ENCODE data around the gene PCED1B. TPM values are rescaled to one million over a fixed set of nuclear protein-coding genes. Genes with fewer than 3 reads are reported as not detected.

The PCED1B gene
- total RNA-seq, 1 experiment from 2014 or later, result 3.3 TPM

- H3K4me3 Mint-ChIP-seq, result no peak overlapping the region
Measured at GRCh38 chr12:47160316-47161244, 81.2 kb downstream of the PCED1B start.

More at GRCh38 chr12:47160316-47161244, 81.2 kb downstream of the PCED1B start:
- H3K9me3 Mint-ChIP-seq, result peaks cover 10 to 13% of the 10 kb centered on the region in 2 experiments
- no peak overlapping the region for H3K27ac ChIP-seq (ENCODE audit: insufficient read length, low read depth, low read length)
- no peaks in the 10 kb centered on the region for H3K9me3 ChIP-seq (ENCODE audit: control insufficient read depth, low read depth, low read length)
- no peaks in the 10 kb centered on the region for H3K79me1 ChIP-seq (ENCODE audit: insufficient read depth, low read depth, low read length, poor library complexity, severe bottlenecking)
- no peak overlapping the region for H4K8ac ChIP-seq (replicated peaks; ENCODE audit: insufficient read length, low read depth, low read length)
- no peak overlapping the region for H2BK15ac ChIP-seq (ENCODE audit: low read depth, low read length)
- H3K14ac ChIP-seq (ENCODE audit: insufficient read depth, low read length), result no peak overlapping the region
- H3K4ac ChIP-seq (ENCODE audit: low read depth, low read length), result no peak overlapping the region
- DNase-seq, result no peak
- no peak overlapping the region for H4K91ac ChIP-seq (ENCODE audit: insufficient read length, low read depth, low read length)
- H3K23ac ChIP-seq (ENCODE audit: insufficient read length, low read depth, low read length), result no peak overlapping the region
- no peaks in the 10 kb centered on the region for H3K27me3 ChIP-seq (ENCODE audit: insufficient read depth, low read length)
- H2BK5ac ChIP-seq (ENCODE audit: insufficient read length, low read length), result no peak overlapping the region
- H3K9ac ChIP-seq (ENCODE audit: extremely low read depth, insufficient read length, low read length), result no peak overlapping the region
- no peak for TF ChIP-seq CTCF (conservative IDR thresholded peaks at IDR 0.05)
- H2AK5ac ChIP-seq (ENCODE audit: insufficient read length, low read length), result no peak overlapping the region
- no peak overlapping the region for H3K27ac Mint-ChIP-seq
- no peak overlapping the region for H3K18ac ChIP-seq (ENCODE audit: insufficient read length, low read depth, low read length)
- no peak overlapping the region for H2BK20ac ChIP-seq (ENCODE audit: low read depth, low read length, poor library complexity, severe bottlenecking)
- peaks cover 0 to 7% of the 10 kb centered on the region in 2 experiments; a peak in 1 of 4 replicates for H3K4me1 Mint-ChIP-seq
- H3K79me2 ChIP-seq (ENCODE audit: insufficient read depth, low read length), result no peaks in the 10 kb centered on the region
- no peak overlapping the region for H2BK12ac ChIP-seq (ENCODE audit: insufficient read length, low read depth, low read length)
- no peaks in the 10 kb centered on the region for H3K4me1 ChIP-seq (ENCODE audit: insufficient read depth, low read length)
- no peak overlapping the region for H4K5ac ChIP-seq (ENCODE audit: insufficient read length, low read depth, low read length)
- H3K56ac ChIP-seq (ENCODE audit: insufficient read length, low read depth, low read length), result no peak overlapping the region
- peaks cover 0 to 8% (median 7%) of the 10 kb centered on the region in 3 experiments; a peak in 4 of 7 replicates for H3K36me3 Mint-ChIP-seq (ENCODE audit: insufficient read depth in 1 of 3, low read depth in 3 of 3)
- no peak overlapping the region for H3K4me2 ChIP-seq (ENCODE audit: insufficient read depth, insufficient read length, low read length)
- H3K27me3 Mint-ChIP-seq (ENCODE audit: low read depth), result no peaks in the 10 kb centered on the region
- no peak overlapping the region for H3T11ph ChIP-seq (ENCODE audit: low read length)
- no peaks in the 10 kb centered on the region for H3K23me2 ChIP-seq (ENCODE audit: insufficient read length, low read depth, low read length, poor library complexity, severe bottlenecking)
- H4K20me1 ChIP-seq (ENCODE audit: control insufficient read depth, insufficient read depth, insufficient read length), result no peaks in the 10 kb centered on the region
- H2BK120ac ChIP-seq (ENCODE audit: low read depth, low read length, poor library complexity, severe bottlenecking), result no peak overlapping the region
- no CpG with 5 or more reads among the region's 2 CpGs for WGBS (ENCODE audit: extremely low coverage, insufficient read length, low lambda C conversion rate)
- no peak overlapping the region for H2AFZ ChIP-seq (ENCODE audit: low read length)
